Ovary (tissue), 9 donors: ENCODE measurements around the gene ARHGAP10. TPM values are rescaled to one million over a fixed set of nuclear protein-coding genes. Genes with fewer than 3 reads are reported as not detected.

Source experiments
- DNase-seq, 5 donors: peaks; one replicate each; pipeline ENCODE4 v3.0.0-alpha.2; 2019 to 2020
- H3K27ac ChIP-seq, 2 donors: fragments of 200-600 bp; one replicate each; pipeline versions ENCODE4 v1.5.1 to v1.8.0; 2019 to 2022
- H3K27me3 ChIP-seq: fragments of 200-600 bp; one replicate; pipeline ENCODE4 v1.8.0; 2022
- H3K36me3 ChIP-seq: fragments of 200-600 bp; sonication (generic); one replicate; pipeline ENCODE4 v1.5.1; 2019
- H3K4me1 ChIP-seq: one replicate; pipeline ENCODE4 v1.8.1; 2013; ENCODE audit warnings: mild to moderate bottlenecking, moderate library complexity; ENCODE audit not compliant: insufficient read depth
- H3K4me3 ChIP-seq: fragments of 200-600 bp; sonication (generic); one replicate; pipeline ENCODE4 v1.5.1; 2017
- H3K9me3 ChIP-seq, 2 donors: fragments of 200-600 bp in 1 of 2; sonication (generic) in 1 of 2; one replicate each; pipeline versions ENCODE4 v1.5.1 to v1.8.1; 2013 to 2019; ENCODE audit warnings: mild to moderate bottlenecking in 1 of 2, moderate library complexity in 1 of 2
- CTCF ChIP-seq, 3 donors: fragments of 450-650 bp in 2 of 3; fragments of 200-600 bp in 1 of 3; IDR thresholded peaks; one replicate each; pipeline versions ENCODE4 v1.5.1 to v1.8.0; 2016 to 2022; ENCODE audit warnings: antibody characterized with exemption in 3 of 3, mild to moderate bottlenecking in 1 of 3
- EP300 ChIP-seq: sonication (generic); formaldehyde crosslinking; IDR thresholded peaks from one replicate; pipeline ENCODE4 v1.6.1; 2017; ENCODE audit warnings: antibody characterized with exemption
- POLR2A ChIP-seq: fragments of 450-650 bp; IDR thresholded peaks from one replicate; pipeline ENCODE4 v1.6.1; 2017; ENCODE audit warnings: antibody characterized with exemption, mild to moderate bottlenecking, moderate library complexity
- WGBS, 3 donors: extraction: QIAGEN DNeasy Blood & Tissue Kit in 1 of 3; methylation state at CpG; one replicate each; pipeline versions ENCODE4 v1.1.5 to v1.1.7; 2013 to 2017; 5-methylcytosine and 5-hydroxymethylcytosine counted together
- intact Hi-C, 4 donors: fragments of 100-400 bp; cut with DNase I; formaldehyde crosslinking; loops; one replicate each; pipeline versions ENCODE4 v1.11.0 to v1.15.1; 2022 to 2023
- polyA plus RNA-seq, 2 donors: library from polyadenylated mRNA; stranded (reverse); fragments of 200-250 nt in 1 of 2; fragments of 350-450 nt in 1 of 2; fragmentation: Illumina TruSeq in 1 of 2; extraction: RNeasy Lipid Tissue Mini Kit (QIAGEN cat#74804) in 1 of 2; gene quantifications; one replicate each; pipeline ENCODE4 v1.2.3, GENCODE V29; 2013 to 2014
- total RNA-seq, 7 donors: library from RNA; depleted of rRNA in 2 of 7; stranded (reverse); fragments of >200 nt in 2 of 7; fragmentation: NEBNext Ultra II Directional in 3 of 7; extraction: Animal tissue kit (Norgen Biotek cat#: 25700) in 3 of 7; gene quantifications; one replicate each; pipeline versions ENCODE4 v1.1.0 to v1.2.4, GENCODE V29; 2016 to 2023
- donor health status: DM: no; HTN: no; CAD: no; lungs with moderate emphysema.
- donor health status: DM: no; HTN: no; CAD: no.
- donor health status: Bipolar disorder and iron deficiency.
- donor health status: DM: yes; HTN: yes; CAD: no.
- donor health status: DM: no; HTN: no; CAD: no.
- donor health status: DM: yes; HTN: yes; CAD: no.

Gene ARHGAP10
- total and polyA plus RNA-seq, 9 donors, result 37.1 to 76.7 (median 63.8) TPM

- H3K9me3 ChIP-seq, result no peaks in the 10 kb centered on the region
- TF ChIP-seq POLR2A, result no peak
- TF ChIP-seq EP300, result no peak
- no peak for DNase-seq
- H3K4me3 ChIP-seq, result no peak overlapping the region
- H3K27ac ChIP-seq, result no peak overlapping the region
- peaks cover 18% of the 10 kb centered on the region for H3K4me1 ChIP-seq
- no peaks in the 10 kb centered on the region for H3K36me3 ChIP-seq
- no peaks in the 10 kb centered on the region for H3K27me3 ChIP-seq
- WGBS, 3 donors, result 85 to 86% (median 85%) methylated on average over 5 of the region's 5 CpGs
- intact Hi-C loops, result no loop called here
These were observed 285.9 kb downstream of the ARHGAP10 start for GRCh38 chr4:148017801-148018200.

- intact Hi-C loops, result no loop called here
- H3K27me3 ChIP-seq, result no peaks in the 10 kb centered on the region
- no peaks in the 10 kb centered on the region for H3K9me3 ChIP-seq
- no peak for DNase-seq
- TF ChIP-seq CTCF (IDR thresholded peaks at IDR 0.05), result no peak
- no peak for TF ChIP-seq EP300
- no peak for TF ChIP-seq POLR2A
- no peak overlapping the region for H3K27ac ChIP-seq
- 78 to 87% (median 86%) methylated on average over 1 of the region's 1 CpG for WGBS, 3 donors
- H3K4me3 ChIP-seq, result no peak overlapping the region
- no peaks in the 10 kb centered on the region for H3K36me3 ChIP-seq
- H3K4me1 ChIP-seq, result peaks cover 10% of the 10 kb centered on the region
These were observed 289.8 kb downstream of the ARHGAP10 start for GRCh38 chr4:148021686-148022085.

GRCh38 chr4:148022975-148023374 is 291.1 kb downstream of the ARHGAP10 start:
- Histone ChIP-seq H3K9me3 (no peaks in the 10 kb centered on the region), H3K36me3 (no peaks in the 10 kb centered on the region), H3K4me1 (peaks cover 9% of the 10 kb centered on the region), H3K27ac (no peak overlapping the region), H3K4me3 (no peak overlapping the region), H3K27me3 (no peaks in the 10 kb centered on the region)
- DNase-seq, result no peak
- WGBS, 3 donors, result 86 to 91% (median 88%) methylated on average over 6 of the region's 6 CpGs
- TF ChIP-seq EP300, result no peak
- no peak for TF ChIP-seq CTCF (IDR thresholded peaks at IDR 0.05)
- no peak for TF ChIP-seq POLR2A
- intact Hi-C loops, result no loop called here

GRCh38 chr4:148023512-148024181 is 291.8 kb downstream of the ARHGAP10 start:
- Histone ChIP-seq H3K9me3 (no peaks in the 10 kb centered on the region), H3K27me3 (no peaks in the 10 kb centered on the region), H3K27ac (no peak overlapping the region), H3K36me3 (no peaks in the 10 kb centered on the region), H3K4me3 (no peak overlapping the region), H3K4me1 (peaks cover 9% of the 10 kb centered on the region)
- no peak for DNase-seq
- TF ChIP-seq POLR2A (no peak), CTCF (IDR thresholded peaks at IDR 0.05) (no peak), EP300 (no peak)
- intact Hi-C loops, result no loop called here
- WGBS, 3 donors, result 79 to 87% (median 79%) methylated on average over 9 of the region's 9 CpGs

GRCh38 chr4:148025981-148026380 is 294.1 kb downstream of the ARHGAP10 start:
- no peaks in the 10 kb centered on the region for H3K27me3 ChIP-seq
- H3K4me1 ChIP-seq, result peaks cover 8% of the 10 kb centered on the region
- H3K4me3 ChIP-seq, result no peak overlapping the region
- no peaks in the 10 kb centered on the region for H3K9me3 ChIP-seq
- WGBS, 3 donors, result 81 to 94% (median 89%) methylated on average over 4 of the region's 4 CpGs
- H3K36me3 ChIP-seq, result no peaks in the 10 kb centered on the region
- no peak for DNase-seq
- intact Hi-C loops, result no loop called here
- no peak overlapping the region for H3K27ac ChIP-seq
- TF ChIP-seq CTCF (IDR thresholded peaks at IDR 0.05), result no peak
